Islet precursor cell (in vitro differentiated cells): ENCODE results near the gene FOXO1.
"Not testable (repeated sequence)": the region's sequence is repeated elsewhere in the genome, so short reads cannot be mapped to it uniquely, and the experiment has no call there.

Experiments used
- DNase-seq: peaks from one replicate; pipeline ENCODE4 v3.0.0-alpha.2; 2018

The FOXO1 gene

GRCh38 chr13:40666045-40666932 is at the start of gene FOXO1:
Gene FOXO1, minus strand, starts transcription at chr13:40666641. Its CDS starts 429 bp downstream, at chr13:40666212.
- DNase-seq = peak; percentile 93

- not testable (repeated sequence) for DNase-seq
These were observed 48.0 kb upstream of the FOXO1 start for GRCh38 chr13:40714433-40714832.

GRCh38 chr13:40706439-40706838 is 40.0 kb upstream of the FOXO1 start:
- DNase-seq = no peak

- no peak for DNase-seq
These were observed 31.3 kb upstream of the FOXO1 start for GRCh38 chr13:40697711-40698110.

- no peak for DNase-seq
These were observed 28.0 kb upstream of the FOXO1 start for GRCh38 chr13:40694426-40694825.

- DNase-seq = no peak
These were observed 26.5 kb upstream of the FOXO1 start for GRCh38 chr13:40692946-40693345.

GRCh38 chr13:40688781-40689180 is 22.3 kb upstream of the FOXO1 start:
- no peak for DNase-seq

- DNase-seq = no peak
These were observed 16.2 kb upstream of the FOXO1 start for GRCh38 chr13:40682449-40683240.

GRCh38 chr13:40681341-40682146 is 15.1 kb upstream of the FOXO1 start:
- DNase-seq = peak; percentile 69

- DNase-seq = peak; percentile 61
These were observed 14.3 kb upstream of the FOXO1 start for GRCh38 chr13:40680659-40681323.

- no peak for DNase-seq
These were observed 13.1 kb upstream of the FOXO1 start for GRCh38 chr13:40679480-40679985.

- no peak for DNase-seq
These were observed 10.6 kb upstream of the FOXO1 start for GRCh38 chr13:40677064-40677463.

GRCh38 chr13:40676007-40676406 is 9.6 kb upstream of the FOXO1 start:
- DNase-seq = no peak

GRCh38 chr13:40673414-40673813 is 7.0 kb upstream of the FOXO1 start:
- DNase-seq = no peak

GRCh38 chr13:40672765-40673397 is 6.4 kb upstream of the FOXO1 start:
- no peak for DNase-seq

- no peak for DNase-seq
These were observed 5.7 kb upstream of the FOXO1 start for GRCh38 chr13:40671956-40672764.

GRCh38 chr13:40670307-40670706 is 3.9 kb upstream of the FOXO1 start:
- no peak for DNase-seq

GRCh38 chr13:40668335-40668734 is 1.9 kb upstream of the FOXO1 start:
- DNase-seq = peak; percentile 62

GRCh38 chr13:40667622-40667978 is 1.2 kb upstream of the FOXO1 start:
- DNase-seq = peak; percentile 54

GRCh38 chr13:40666933-40667621 is 636 bp upstream of the FOXO1 start:
- peak; percentile 87 for DNase-seq
